Activated T-helper 1 cell treated with anti-CD3 and anti-CD28 coated beads, Interleukin-12 subunit alpha, Interleukin-12 subunit beta, Interleukin-2, Interleukin-4 antibody, amounts not matched to agents 30 ng/mL and 10 ng/mL and 1 ng/mL, durations not matched to agents 14 hours and 24 hours and 36 hours (primary cell): Measurements from ENCODE around the gene OSM. TPM values are rescaled to one million over a fixed set of nuclear protein-coding genes. Genes with fewer than 3 reads are reported as not detected.

Source experiments
- DNase-seq: peaks from one replicate; pipeline ENCODE4 v3.0.0; 2021; ENCODE audit warnings: low spot score
- H3K27ac Mint-ChIP-seq: one replicate; pipeline ENCODE4 v1.8.0; 2021; ENCODE audit warnings: mild to moderate bottlenecking, mixed read lengths
- H3K27me3 Mint-ChIP-seq: one replicate; pipeline ENCODE4 v1.8.0; 2022; ENCODE audit warnings: mild to moderate bottlenecking, moderate library complexity, mixed read lengths; ENCODE audit not compliant: insufficient read depth
- H3K36me3 Mint-ChIP-seq: one replicate; pipeline ENCODE4 v1.8.0; 2021; ENCODE audit warnings: low read depth, mixed read lengths
- H3K4me1 Mint-ChIP-seq: one replicate; pipeline ENCODE4 v1.8.0; 2021; ENCODE audit warnings: low read depth, mixed read lengths
- H3K4me3 Mint-ChIP-seq: one replicate; pipeline ENCODE4 v1.8.0; 2021; ENCODE audit warnings: mild to moderate bottlenecking, moderate library complexity, mixed read lengths
- H3K9me3 Mint-ChIP-seq: one replicate; pipeline ENCODE4 v1.8.0; 2021; ENCODE audit warnings: mixed read lengths
- intact Hi-C: fragments of 100-400 bp; cut with micrococcal nuclease; formaldehyde crosslinking; loops from one replicate; pipeline ENCODE4 v1.15.1; 2024
- total RNA-seq: library from RNA; stranded (reverse); gene quantifications from 2 replicates; pipeline ENCODE4 v1.2.3, GENCODE V29; 2022

Gene OSM
- total RNA-seq, 1 donor from 2014 or later, result 78.3 TPM

GRCh38 chr22:30230330-30230729 is 36.3 kb downstream of the OSM start:
- Mint-ChIP-seq H3K27ac (peak overlapping the region; percentile 18), H3K9me3 (no peaks in the 10 kb centered on the region), H3K4me1 (peaks cover 28% of the 10 kb centered on the region), H3K4me3 (no peak overlapping the region), H3K27me3 (no peaks in the 10 kb centered on the region), H3K36me3 (no peaks in the 10 kb centered on the region)
- intact Hi-C loops, result no loop called here
- DNase-seq, result no peak

- Mint-ChIP-seq H3K4me3 (no peak overlapping the region), H3K27ac (no peak overlapping the region), H3K9me3 (no peaks in the 10 kb centered on the region), H3K4me1 (peaks cover 41% of the 10 kb centered on the region), H3K36me3 (no peaks in the 10 kb centered on the region), H3K27me3 (no peaks in the 10 kb centered on the region)
- DNase-seq, result no peak
- intact Hi-C loops, result no loop called here
Observed at GRCh38 chr22:30228509-30229359, 37.9 kb downstream of the OSM start.

GRCh38 chr22:30227438-30228228 is 39.0 kb downstream of the OSM start:
- Mint-ChIP-seq H3K27ac (no peak overlapping the region), H3K27me3 (no peaks in the 10 kb centered on the region), H3K9me3 (no peaks in the 10 kb centered on the region), H3K4me3 (no peak overlapping the region), H3K4me1 (peaks cover 52% of the 10 kb centered on the region), H3K36me3 (no peaks in the 10 kb centered on the region)
- intact Hi-C loops, result no loop called here
- no peak for DNase-seq

- Mint-ChIP-seq H3K27me3 (no peaks in the 10 kb centered on the region), H3K9me3 (no peaks in the 10 kb centered on the region), H3K27ac (peak overlapping the region; percentile 42), H3K4me1 (peaks cover 65% of the 10 kb centered on the region), H3K36me3 (no peaks in the 10 kb centered on the region), H3K4me3 (no peak overlapping the region)
- intact Hi-C loops, result no loop called here
- DNase-seq, result no peak
Observed at GRCh38 chr22:30226192-30226832, 40.3 kb downstream of the OSM start.

GRCh38 chr22:30225220-30225927 is 41.3 kb downstream of the OSM start:
- H3K4me3 Mint-ChIP-seq, result no peak overlapping the region
- intact Hi-C loops, result no loop called here
- no peak overlapping the region for H3K27ac Mint-ChIP-seq

GRCh38 chr22:30224161-30224857 is 42.3 kb downstream of the OSM start:
- no peak for DNase-seq
- no peak overlapping the region for H3K27ac Mint-ChIP-seq
- H3K4me1 Mint-ChIP-seq, result peaks cover 85% of the 10 kb centered on the region
- intact Hi-C loops, result no loop called here
- no peak overlapping the region for H3K4me3 Mint-ChIP-seq
- H3K36me3 Mint-ChIP-seq, result no peaks in the 10 kb centered on the region
- no peaks in the 10 kb centered on the region for H3K27me3 Mint-ChIP-seq
- no peaks in the 10 kb centered on the region for H3K9me3 Mint-ChIP-seq

More at GRCh38 chr22:30225220-30225927, 41.3 kb downstream of the OSM start:
- no peaks in the 10 kb centered on the region for H3K36me3 Mint-ChIP-seq
- no peak for DNase-seq
- H3K9me3 Mint-ChIP-seq, result no peaks in the 10 kb centered on the region
- no peaks in the 10 kb centered on the region for H3K27me3 Mint-ChIP-seq
- H3K4me1 Mint-ChIP-seq, result peaks cover 74% of the 10 kb centered on the region

GRCh38 chr22:30223303-30223702 is 43.3 kb downstream of the OSM start:
- peak overlapping the region; percentile 48 for H3K4me3 Mint-ChIP-seq
- no peaks in the 10 kb centered on the region for H3K27me3 Mint-ChIP-seq
- intact Hi-C loops, result no loop called here
- H3K4me1 Mint-ChIP-seq, result peaks cover 84% of the 10 kb centered on the region
- no peak for DNase-seq
- H3K9me3 Mint-ChIP-seq, result no peaks in the 10 kb centered on the region
- H3K36me3 Mint-ChIP-seq, result no peaks in the 10 kb centered on the region
- no peak overlapping the region for H3K27ac Mint-ChIP-seq

GRCh38 chr22:30222321-30222720 is 44.3 kb downstream of the OSM start:
- Mint-ChIP-seq H3K4me3 (no peak overlapping the region), H3K36me3 (no peaks in the 10 kb centered on the region), H3K4me1 (peaks cover 75% of the 10 kb centered on the region), H3K9me3 (no peaks in the 10 kb centered on the region), H3K27me3 (no peaks in the 10 kb centered on the region), H3K27ac (peak overlapping the region; percentile 20)
- no peak for DNase-seq
- intact Hi-C loops, result no loop called here

- Mint-ChIP-seq H3K9me3 (no peaks in the 10 kb centered on the region), H3K27ac (peak overlapping the region; percentile 89), H3K4me3 (peak overlapping the region; percentile 65), H3K4me1 (peaks cover 74% of the 10 kb centered on the region), H3K27me3 (no peaks in the 10 kb centered on the region), H3K36me3 (no peaks in the 10 kb centered on the region)
- DNase-seq, result peak; percentile 61
- intact Hi-C loops, result loop anchor here (2.0 kb wide), 3 partner anchors 25 to 37 kb away; partner anchors contain the start of gene LIF
Observed at GRCh38 chr22:30221121-30221992, 45.3 kb downstream of the OSM start.

GRCh38 chr22:30220338-30221012 is 46.2 kb downstream of the OSM start:
- Mint-ChIP-seq H3K4me1 (peaks cover 73% of the 10 kb centered on the region), H3K27ac (peak overlapping the region; percentile 89), H3K27me3 (no peaks in the 10 kb centered on the region), H3K9me3 (no peaks in the 10 kb centered on the region), H3K4me3 (peak overlapping the region; percentile 65), H3K36me3 (no peaks in the 10 kb centered on the region)
- DNase-seq, result no peak
- intact Hi-C loops, result loop anchor here (2.0 kb wide), 3 partner anchors 24 to 36 kb away; partner anchors contain the start of gene LIF
